ENCODE results near the gene SLC18A3. TPM values are rescaled to one million over a fixed set of nuclear protein-coding genes. Genes with fewer than 3 reads are reported as not detected.

Gene SLC18A3
- total RNA-seq, 1 experiment from 2014 or later = not detected

DNA sequence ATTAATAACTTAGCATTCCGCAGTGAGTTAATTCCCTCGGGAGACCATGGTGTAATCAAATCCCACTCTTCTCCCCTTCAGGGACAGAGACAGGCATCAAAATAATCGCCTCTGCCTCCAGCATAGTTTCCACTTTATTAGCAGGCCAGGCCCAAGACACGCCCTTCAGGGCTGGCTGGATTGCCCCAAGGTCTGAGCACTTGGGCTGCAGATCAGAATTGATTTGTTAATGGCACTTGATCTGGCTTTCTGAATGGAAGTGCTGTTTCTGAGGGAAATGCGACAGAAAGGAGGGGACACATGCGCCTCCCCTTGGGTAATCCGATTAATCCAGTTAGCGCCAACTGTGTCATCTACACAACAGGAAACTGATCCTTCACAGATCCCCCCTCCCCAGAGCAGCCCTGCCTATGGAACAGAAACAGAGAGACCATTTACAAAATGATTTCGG is 19.3 kb downstream of the SLC18A3 start:
- H4K91ac ChIP-seq (ENCODE audit: insufficient read length, low read depth, low read length) = no peak overlapping the region
- no peaks in the 10 kb centered on the region for H3K23me2 ChIP-seq (ENCODE audit: insufficient read length, low read depth, low read length, poor library complexity, severe bottlenecking)
- H3K56ac ChIP-seq (ENCODE audit: insufficient read length, low read depth, low read length) = no peak overlapping the region
- no peak overlapping the region for H3K4me3 Mint-ChIP-seq
- H3K9me3 ChIP-seq (ENCODE audit: control insufficient read depth, low read depth, low read length) = no peaks in the 10 kb centered on the region
- H2BK12ac ChIP-seq (ENCODE audit: insufficient read length, low read depth, low read length) = no peak overlapping the region
- peaks cover 17% of the 10 kb centered on the region for H3K27me3 Mint-ChIP-seq (ENCODE audit: low read depth)
- no peak overlapping the region for H3K9ac ChIP-seq (ENCODE audit: extremely low read depth, insufficient read length, low read length)
- TF ChIP-seq, protein P1, sequence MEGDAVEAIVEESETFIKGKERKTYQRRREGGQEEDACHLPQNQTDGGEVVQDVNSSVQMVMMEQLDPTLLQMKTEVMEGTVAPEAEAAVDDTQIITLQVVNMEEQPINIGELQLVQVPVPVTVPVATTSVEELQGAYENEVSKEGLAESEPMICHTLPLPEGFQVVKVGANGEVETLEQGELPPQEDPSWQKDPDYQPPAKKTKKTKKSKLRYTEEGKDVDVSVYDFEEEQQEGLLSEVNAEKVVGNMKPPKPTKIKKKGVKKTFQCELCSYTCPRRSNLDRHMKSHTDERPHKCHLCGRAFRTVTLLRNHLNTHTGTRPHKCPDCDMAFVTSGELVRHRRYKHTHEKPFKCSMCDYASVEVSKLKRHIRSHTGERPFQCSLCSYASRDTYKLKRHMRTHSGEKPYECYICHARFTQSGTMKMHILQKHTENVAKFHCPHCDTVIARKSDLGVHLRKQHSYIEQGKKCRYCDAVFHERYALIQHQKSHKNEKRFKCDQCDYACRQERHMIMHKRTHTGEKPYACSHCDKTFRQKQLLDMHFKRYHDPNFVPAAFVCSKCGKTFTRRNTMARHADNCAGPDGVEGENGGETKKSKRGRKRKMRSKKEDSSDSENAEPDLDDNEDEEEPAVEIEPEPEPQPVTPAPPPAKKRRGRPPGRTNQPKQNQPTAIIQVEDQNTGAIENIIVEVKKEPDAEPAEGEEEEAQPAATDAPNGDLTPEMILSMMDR (conservative IDR thresholded peaks at IDR 0.05) = no peak
- no peak overlapping the region for H3K4me2 ChIP-seq (ENCODE audit: insufficient read depth, insufficient read length, low read length)
- H3K14ac ChIP-seq (ENCODE audit: insufficient read depth, low read length) = no peak overlapping the region
- DNase-seq = no peak
- H2AFZ ChIP-seq (ENCODE audit: low read length) = no peak overlapping the region
- H3K27me3 ChIP-seq (ENCODE audit: insufficient read depth, low read length) = no peaks in the 10 kb centered on the region
- no peak overlapping the region for H3K27ac Mint-ChIP-seq
- no peaks in the 10 kb centered on the region for H3K4me1 Mint-ChIP-seq
- H3K79me1 ChIP-seq (ENCODE audit: insufficient read depth, low read depth, low read length, poor library complexity, severe bottlenecking) = no peaks in the 10 kb centered on the region
- no peak overlapping the region for H3K4ac ChIP-seq (ENCODE audit: low read depth, low read length)
- H3K36me3 Mint-ChIP-seq (ENCODE audit: insufficient read depth in 1 of 3, low read depth in 3 of 3) = no peaks in the 10 kb centered on the region
- no peaks in the 10 kb centered on the region for H3K9me3 Mint-ChIP-seq
- no peak overlapping the region for H2BK120ac ChIP-seq (ENCODE audit: low read depth, low read length, poor library complexity, severe bottlenecking)
- H4K20me1 ChIP-seq (ENCODE audit: control insufficient read depth, insufficient read depth, insufficient read length) = no peaks in the 10 kb centered on the region
- H3T11ph ChIP-seq (ENCODE audit: low read length) = no peak overlapping the region
- no peak overlapping the region for H4K8ac ChIP-seq (replicated peaks; ENCODE audit: insufficient read length, low read depth, low read length)
- H3K79me2 ChIP-seq (ENCODE audit: insufficient read depth, low read length) = no peaks in the 10 kb centered on the region
- H2AK5ac ChIP-seq (ENCODE audit: insufficient read length, low read length) = no peak overlapping the region
- H2BK15ac ChIP-seq (ENCODE audit: low read depth, low read length) = no peak overlapping the region
- H3K27ac ChIP-seq (ENCODE audit: insufficient read length, low read depth, low read length) = no peak overlapping the region
- no peaks in the 10 kb centered on the region for H3K4me1 ChIP-seq (ENCODE audit: insufficient read depth, low read length)
- H4K5ac ChIP-seq (ENCODE audit: insufficient read length, low read depth, low read length) = no peak overlapping the region
- H2BK5ac ChIP-seq (ENCODE audit: insufficient read length, low read length) = no peak overlapping the region
- H2BK20ac ChIP-seq (ENCODE audit: low read depth, low read length, poor library complexity, severe bottlenecking) = no peak overlapping the region
- H3K23ac ChIP-seq (ENCODE audit: insufficient read length, low read depth, low read length) = no peak overlapping the region
- no CpG with 5 or more reads among the region's 9 CpGs for WGBS (ENCODE audit: extremely low coverage, insufficient read length, low lambda C conversion rate)
- no peak overlapping the region for H3K18ac ChIP-seq (ENCODE audit: insufficient read length, low read depth, low read length)

Data from H9 (cell line).